ENCODE results near the gene RBM42. TPM values are rescaled to one million over a fixed set of nuclear protein-coding genes. Genes with fewer than 3 reads are reported as not detected.

The RBM42 gene
- total RNA-seq, 2 donors from 2014 or later: 81.4 to 114 TPM

DNA sequence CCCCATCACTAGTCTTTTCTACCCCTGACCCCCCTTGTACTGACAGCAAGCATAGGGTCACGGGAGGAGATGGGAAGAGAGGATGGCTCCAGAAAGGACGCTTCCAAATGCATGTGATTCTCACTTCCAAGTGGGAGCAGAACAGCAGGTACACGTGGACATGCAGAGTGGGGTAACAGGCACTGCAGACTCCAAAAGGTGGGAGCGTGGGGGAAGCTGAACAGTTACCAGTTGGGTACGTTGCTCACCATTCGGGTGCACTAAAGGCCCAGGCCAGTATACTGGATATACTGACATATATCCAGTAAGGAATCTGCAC, 10.4 kb downstream of the RBM42 start:
- no peaks in the 10 kb centered on the region for H3K4me1 ChIP-seq (replicated peaks)
- H3K27me3 ChIP-seq (replicated peaks; ENCODE audit: insufficient read depth): no peaks in the 10 kb centered on the region
- WGBS: 39% methylated on average over 6 of the region's 6 CpGs
- intact Hi-C loops (cut with DNase I): no loop called here
- DNase-seq (ENCODE audit: low spot score): no peak
- H3K4me3 ChIP-seq: no peak overlapping the region
- peaks cover 0 to 10% of the 10 kb centered on the region in 2 donors for H3K36me3 ChIP-seq
- H3K9me3 ChIP-seq: no peaks in the 10 kb centered on the region
- no peak overlapping the region for H3K27ac ChIP-seq
- no peak for TF ChIP-seq POLR2AphosphoS5 (IDR thresholded peaks at IDR 0.05)
- TF ChIP-seq, protein P1, sequence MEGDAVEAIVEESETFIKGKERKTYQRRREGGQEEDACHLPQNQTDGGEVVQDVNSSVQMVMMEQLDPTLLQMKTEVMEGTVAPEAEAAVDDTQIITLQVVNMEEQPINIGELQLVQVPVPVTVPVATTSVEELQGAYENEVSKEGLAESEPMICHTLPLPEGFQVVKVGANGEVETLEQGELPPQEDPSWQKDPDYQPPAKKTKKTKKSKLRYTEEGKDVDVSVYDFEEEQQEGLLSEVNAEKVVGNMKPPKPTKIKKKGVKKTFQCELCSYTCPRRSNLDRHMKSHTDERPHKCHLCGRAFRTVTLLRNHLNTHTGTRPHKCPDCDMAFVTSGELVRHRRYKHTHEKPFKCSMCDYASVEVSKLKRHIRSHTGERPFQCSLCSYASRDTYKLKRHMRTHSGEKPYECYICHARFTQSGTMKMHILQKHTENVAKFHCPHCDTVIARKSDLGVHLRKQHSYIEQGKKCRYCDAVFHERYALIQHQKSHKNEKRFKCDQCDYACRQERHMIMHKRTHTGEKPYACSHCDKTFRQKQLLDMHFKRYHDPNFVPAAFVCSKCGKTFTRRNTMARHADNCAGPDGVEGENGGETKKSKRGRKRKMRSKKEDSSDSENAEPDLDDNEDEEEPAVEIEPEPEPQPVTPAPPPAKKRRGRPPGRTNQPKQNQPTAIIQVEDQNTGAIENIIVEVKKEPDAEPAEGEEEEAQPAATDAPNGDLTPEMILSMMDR (IDR thresholded peaks at IDR 0.05): no peak
- TF ChIP-seq POLR2A (IDR thresholded peaks at IDR 0.05): no peak

DNA sequence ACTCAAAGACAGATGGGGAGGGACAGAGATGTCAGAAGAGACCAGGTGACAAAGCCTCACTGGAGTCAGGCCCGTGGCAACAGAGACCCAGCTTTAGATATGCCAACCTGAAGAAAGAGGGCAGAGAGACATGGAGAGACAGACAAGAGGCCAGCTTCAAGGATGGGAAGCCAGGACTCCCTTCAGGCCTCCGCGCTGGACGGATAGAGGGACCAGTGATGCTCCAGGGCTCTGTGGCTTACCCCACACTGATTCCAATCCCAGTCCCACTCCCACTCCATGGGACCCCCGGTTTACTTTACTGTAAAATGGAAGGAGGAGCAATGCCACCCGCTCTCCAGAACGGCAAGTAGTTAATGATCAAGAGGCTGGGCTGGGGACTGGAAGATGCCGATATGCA, 11.0 kb downstream of the RBM42 start:
- 82% methylated on average over 8 of the region's 8 CpGs for WGBS
- no peak overlapping the region for H3K27ac ChIP-seq
- no peaks in the 10 kb centered on the region for H3K9me3 ChIP-seq
- H3K4me1 ChIP-seq (replicated peaks): no peaks in the 10 kb centered on the region
- H3K4me3 ChIP-seq: no peak overlapping the region
- H3K36me3 ChIP-seq: peaks cover 0 to 10% of the 10 kb centered on the region in 2 donors
- TF ChIP-seq POLR2AphosphoS5 (IDR thresholded peaks at IDR 0.05): no peak
- TF ChIP-seq POLR2A (IDR thresholded peaks at IDR 0.05): no peak
- TF ChIP-seq, protein P1 (IDR thresholded peaks at IDR 0.05): no peak
- intact Hi-C loops (cut with DNase I): no loop called here
- no peak for DNase-seq (ENCODE audit: low spot score)
- H3K27me3 ChIP-seq (replicated peaks; ENCODE audit: insufficient read depth): no peaks in the 10 kb centered on the region

DNA sequence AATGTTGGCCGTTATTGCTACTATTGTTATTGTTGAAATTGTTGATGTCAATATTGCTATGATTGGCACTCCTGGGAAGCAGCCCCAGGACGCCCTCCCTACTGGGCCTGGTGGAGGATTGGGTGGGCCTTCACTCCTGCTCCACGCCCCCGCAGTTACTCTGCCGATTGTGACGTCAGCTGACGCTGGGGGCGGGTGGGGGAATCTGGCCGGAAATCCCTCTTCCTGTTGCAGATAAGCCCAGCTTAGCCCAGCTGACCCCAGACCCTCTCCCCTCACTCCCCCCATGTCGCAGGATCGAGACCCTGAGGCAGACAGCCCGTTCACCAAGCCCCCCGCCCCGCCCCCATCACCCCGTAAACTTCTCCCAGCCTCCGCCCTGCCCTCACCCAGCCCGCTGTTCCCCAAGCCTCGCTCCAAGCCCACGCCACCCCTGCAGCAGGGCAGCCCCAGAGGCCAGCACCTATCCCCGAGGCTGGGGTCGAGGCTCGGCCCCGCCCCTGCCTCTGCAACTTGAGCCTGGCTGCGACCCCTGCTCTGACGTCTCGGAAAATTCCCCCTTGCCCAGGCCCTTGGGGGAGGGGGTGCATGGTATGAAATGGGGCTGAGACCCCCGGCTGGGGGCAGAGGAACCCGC, 12.8 kb downstream of the RBM42 start, which contains the start of gene ETV2:
Gene ETV2 (plus strand): TSS at position 231 of the 637 bp plus-strand sequence. CDS start 716 bp downstream, outside the sequence.
- WGBS: 22% methylated on average over 21 of the region's 28 CpGs
- DNase-seq (ENCODE audit: low spot score): no peak
- no peak for TF ChIP-seq POLR2AphosphoS5 (IDR thresholded peaks at IDR 0.05)
- no peak for TF ChIP-seq POLR2A (IDR thresholded peaks at IDR 0.05)
- TF ChIP-seq, protein P1 (IDR thresholded peaks at IDR 0.05): no peak
- Histone ChIP-seq H3K4me1 (replicated peaks) (no peaks in the 10 kb centered on the region), H3K4me3 (no peak within 1 kb of the TSS), H3K36me3 (peaks cover 0 to 10% of the 10 kb centered on the region in 2 donors), H3K9me3 (no peaks in the 10 kb centered on the region), H3K27me3 (replicated peaks; ENCODE audit: insufficient read depth) (no peaks in the 10 kb centered on the region), H3K27ac (no peak within 1 kb of the TSS)
- intact Hi-C loops (cut with DNase I): no loop called here

DNA sequence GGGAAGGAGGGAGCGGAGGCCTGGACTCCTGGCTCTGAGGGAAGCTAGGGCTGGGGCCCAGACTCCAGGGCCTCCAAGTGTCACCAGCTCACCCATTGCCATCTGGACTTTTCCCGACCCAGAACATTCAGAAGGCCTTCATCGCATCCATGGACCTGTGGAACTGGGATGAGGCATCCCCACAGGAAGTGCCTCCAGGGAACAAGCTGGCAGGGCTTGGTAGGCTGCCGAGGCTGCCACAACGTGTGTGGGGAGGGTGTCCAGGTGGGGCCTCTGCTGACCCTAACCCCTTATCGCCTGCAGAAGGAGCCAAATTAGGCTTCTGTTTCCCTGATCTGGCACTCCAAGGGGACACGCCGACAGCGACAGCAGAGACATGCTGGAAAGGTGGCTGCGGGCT, 13.5 kb downstream of the RBM42 start:
- Histone ChIP-seq H3K4me1 (replicated peaks) (no peaks in the 10 kb centered on the region), H3K27me3 (replicated peaks; ENCODE audit: insufficient read depth) (no peaks in the 10 kb centered on the region), H3K9me3 (no peaks in the 10 kb centered on the region), H3K36me3 (peaks cover 0 to 4% of the 10 kb centered on the region in 2 donors), H3K27ac (no peak overlapping the region), H3K4me3 (no peak overlapping the region)
- no peak for DNase-seq (ENCODE audit: low spot score)
- TF ChIP-seq POLR2A (IDR thresholded peaks at IDR 0.05): no peak
- TF ChIP-seq, protein P1 (IDR thresholded peaks at IDR 0.05): no peak
- TF ChIP-seq POLR2AphosphoS5 (IDR thresholded peaks at IDR 0.05): no peak
- intact Hi-C loops (cut with DNase I): no loop called here
- 81% methylated on average over 10 of the region's 10 CpGs for WGBS

DNA sequence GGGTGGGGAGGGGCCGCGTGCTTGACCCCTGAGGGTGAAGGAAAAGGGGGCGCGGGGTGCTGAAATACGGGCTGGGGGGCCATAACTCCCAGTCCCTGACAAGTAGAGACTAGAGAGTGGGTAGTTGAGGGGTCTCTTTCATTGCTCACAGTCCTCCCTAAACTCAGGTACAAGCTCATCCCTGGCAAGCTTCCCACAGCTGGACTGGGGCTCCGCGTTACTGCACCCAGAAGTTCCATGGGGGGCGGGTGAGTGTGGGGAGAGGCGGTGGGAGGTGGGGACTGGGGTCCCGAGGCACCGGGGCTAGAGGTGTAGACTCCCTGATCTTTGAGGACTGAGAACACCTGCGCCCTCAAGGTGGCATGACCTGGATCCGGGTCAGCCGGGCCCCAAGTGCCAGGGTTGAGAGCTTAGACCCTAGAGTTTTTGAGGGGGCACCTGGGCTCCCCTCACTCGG, 14.0 kb downstream of the RBM42 start:
- intact Hi-C loops (cut with DNase I): no loop called here
- Histone ChIP-seq H3K9me3 (no peaks in the 10 kb centered on the region), H3K36me3 (no peaks in the 10 kb centered on the region), H3K4me3 (peak overlapping the region; percentile 47 to 58), H3K4me1 (replicated peaks) (no peaks in the 10 kb centered on the region), H3K27ac (peak overlapping the region; percentile 85 to 87), H3K27me3 (replicated peaks; ENCODE audit: insufficient read depth) (no peaks in the 10 kb centered on the region)
- no peak for DNase-seq (ENCODE audit: low spot score)
- no peak for TF ChIP-seq POLR2A (IDR thresholded peaks at IDR 0.05)
- TF ChIP-seq, protein P1 (IDR thresholded peaks at IDR 0.05): no peak
- no peak for TF ChIP-seq POLR2AphosphoS5 (IDR thresholded peaks at IDR 0.05)
- 32% methylated on average over 15 of the region's 15 CpGs for WGBS

Data from prostate gland (tissue), 2 donors.